Measurements from ENCODE around the gene SPX.

DNA sequence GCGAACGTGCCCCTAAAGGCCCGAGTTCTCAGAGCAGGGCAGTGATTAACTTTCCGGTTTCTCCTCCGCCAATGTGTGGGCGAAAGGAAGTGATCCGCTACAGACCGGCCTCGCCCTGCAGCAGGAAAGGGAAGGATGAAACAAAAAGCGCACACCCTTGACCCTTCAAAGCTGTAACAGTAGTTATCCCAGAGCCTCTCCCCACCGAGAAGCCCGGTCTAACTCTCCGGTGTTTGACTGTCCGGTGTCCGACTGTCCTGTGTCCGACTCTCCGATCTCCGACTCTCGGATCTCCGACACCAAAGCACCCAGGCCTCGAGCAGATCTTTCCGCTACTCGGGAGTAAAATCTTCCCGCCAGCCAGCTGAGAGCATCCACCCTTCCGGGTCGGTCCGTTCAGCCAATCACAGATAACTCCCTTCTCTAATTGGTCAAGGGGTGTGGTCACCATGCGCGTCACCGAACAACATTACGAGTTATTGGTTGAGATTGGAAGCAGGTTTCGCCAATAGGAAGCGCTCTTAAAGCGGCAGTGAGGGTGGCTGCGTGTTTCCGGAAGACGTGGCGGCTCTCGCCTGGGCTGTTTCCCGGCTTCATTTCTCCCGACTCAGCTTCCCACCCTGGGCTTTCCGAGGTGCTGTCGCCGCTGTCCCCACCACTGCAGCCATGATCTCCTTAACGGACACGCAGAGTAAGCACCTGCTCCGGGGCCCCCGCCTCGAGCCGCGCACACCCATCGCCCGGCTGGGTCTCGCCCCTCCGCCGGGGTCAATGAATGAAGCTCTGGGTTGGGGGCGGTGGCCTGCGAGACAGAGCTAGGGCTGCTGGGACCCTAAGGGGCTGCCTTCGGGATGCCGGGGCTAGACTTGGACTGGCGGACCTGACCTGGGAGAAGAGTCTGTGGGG is 24.6 kb upstream of the SPX start, which contains the start of the genes GOLT1B and RECQL:
- no peak for TF ChIP-seq EZH2phosphoT487 (IDR thresholded peaks at IDR 0.05; ENCODE audit: borderline replicate concordance, low read length)
- TF ChIP-seq, protein P1, sequence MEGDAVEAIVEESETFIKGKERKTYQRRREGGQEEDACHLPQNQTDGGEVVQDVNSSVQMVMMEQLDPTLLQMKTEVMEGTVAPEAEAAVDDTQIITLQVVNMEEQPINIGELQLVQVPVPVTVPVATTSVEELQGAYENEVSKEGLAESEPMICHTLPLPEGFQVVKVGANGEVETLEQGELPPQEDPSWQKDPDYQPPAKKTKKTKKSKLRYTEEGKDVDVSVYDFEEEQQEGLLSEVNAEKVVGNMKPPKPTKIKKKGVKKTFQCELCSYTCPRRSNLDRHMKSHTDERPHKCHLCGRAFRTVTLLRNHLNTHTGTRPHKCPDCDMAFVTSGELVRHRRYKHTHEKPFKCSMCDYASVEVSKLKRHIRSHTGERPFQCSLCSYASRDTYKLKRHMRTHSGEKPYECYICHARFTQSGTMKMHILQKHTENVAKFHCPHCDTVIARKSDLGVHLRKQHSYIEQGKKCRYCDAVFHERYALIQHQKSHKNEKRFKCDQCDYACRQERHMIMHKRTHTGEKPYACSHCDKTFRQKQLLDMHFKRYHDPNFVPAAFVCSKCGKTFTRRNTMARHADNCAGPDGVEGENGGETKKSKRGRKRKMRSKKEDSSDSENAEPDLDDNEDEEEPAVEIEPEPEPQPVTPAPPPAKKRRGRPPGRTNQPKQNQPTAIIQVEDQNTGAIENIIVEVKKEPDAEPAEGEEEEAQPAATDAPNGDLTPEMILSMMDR (IDR thresholded peaks at IDR 0.05; ENCODE audit: low read depth, low read length, poor library complexity, severe bottlenecking) = no peak
